SK-N-SH (cell line): ENCODE measurements around the gene SLC24A4. TPM values are rescaled to one million over a fixed set of nuclear protein-coding genes. Genes with fewer than 3 reads are reported as not detected.

Experiments
- CTCF ChIA-PET: fragments of 300-600, 350-600 bp; formaldehyde crosslinking; extraction: SDS; loops from one replicate; lab custom pipeline; 2021; lab: Yijun Ruan, JAX
- POLR2A ChIA-PET: fragments of 350-600 bp; sonication (Branson Sonifier 250); formaldehyde crosslinking; extraction: SDS; loops from one replicate; lab custom pipeline; 2020; ENCODE audit warnings: antibody characterized with exemption, inconsistent platforms; lab: Yijun Ruan, JAX
- DNase-seq: peaks from one replicate; pipeline ENCODE4 v3.0.0; 2012
- H2AFZ ChIP-seq: fragments of 200-600 bp; sonication (generic); 2 replicates; pipeline ENCODE4 v1.8.1; 2016; ENCODE audit warnings: antibody characterized with exemption, mild to moderate bottlenecking, low read depth
- H3F3A ChIP-seq: fragments of 200-600 bp; sonication (generic); replicated peaks from 2 replicates; pipeline ENCODE3; 2016; ENCODE audit warnings: antibody characterized with exemption, mild to moderate bottlenecking; ENCODE audit not compliant: insufficient read depth
- H3K27ac ChIP-seq, 2 experiments: fragments of 200-500 bp in 1 of 2; fragments of 200-600 bp in 1 of 2; sonication (Bioruptor generic) in 1 of 2; sonication (generic), shearing (Covaris generic) in 1 of 2; 2 replicates each; pipeline versions ENCODE4 v1.5.1 to v1.6.1; 2014 to 2016; ENCODE audit warnings: low read depth in 2 of 2, inconsistent platforms in 1 of 2, low read length in 1 of 2, mild to moderate bottlenecking in 1 of 2, mixed read lengths in 1 of 2
- H3K27me3 ChIP-seq: fragments of 200-600 bp; sonication (generic), shearing (Covaris generic); 2 replicates; pipeline ENCODE4 v1.6.1; 2016; ENCODE audit warnings: mixed run types; ENCODE audit not compliant: insufficient read depth
- H3K36me3 ChIP-seq, 2 experiments: fragments of 200-500 bp in 1 of 2; fragments of 200-600 bp in 1 of 2; sonication (Bioruptor generic) in 1 of 2; sonication (generic) in 1 of 2; replicated peaks in 1 of 2; 2 replicates each; pipeline versions ENCODE3 to v1.5.1; 2014 to 2016; ENCODE audit warnings: low read length in 1 of 2, mild to moderate bottlenecking in 1 of 2; ENCODE audit not compliant: insufficient read depth in 2 of 2, control insufficient read depth in 1 of 2
- H3K4me1 ChIP-seq, 2 experiments: fragments of 200-500 bp in 1 of 2; fragments of 200-600 bp in 1 of 2; sonication (Bioruptor generic) in 1 of 2; sonication (generic), shearing (Covaris generic) in 1 of 2; 2 replicates each; pipeline versions ENCODE4 v1.5.1 to v1.6.1; 2014 to 2016; ENCODE audit warnings: low read depth in 1 of 2, low read length in 1 of 2, mixed run types in 1 of 2; ENCODE audit not compliant: insufficient read depth in 2 of 2, control insufficient read depth in 1 of 2
- H3K4me2 ChIP-seq: fragments of 200-600 bp; sonication (generic), shearing (Covaris generic); 2 replicates; pipeline ENCODE4 v1.6.1; 2017; ENCODE audit warnings: mixed run types
- H3K4me3 ChIP-seq, 2 experiments: fragments of 200-500 bp in 1 of 2; fragments of 200-600 bp in 1 of 2; sonication (Bioruptor generic) in 1 of 2; sonication (generic), shearing (Covaris generic) in 1 of 2; 2 replicates each; pipeline versions ENCODE4 v1.5.1 to v1.8.1; 2014 to 2016; ENCODE audit warnings: low read depth in 2 of 2, inconsistent platforms in 1 of 2, low read length in 1 of 2, mild to moderate bottlenecking in 1 of 2, mixed read lengths in 1 of 2, moderate library complexity in 1 of 2
- H3K79me2 ChIP-seq: fragments of 200-600 bp; sonication (generic); 2 replicates; pipeline ENCODE4 v1.8.1; 2017; ENCODE audit warnings: mild to moderate bottlenecking; ENCODE audit not compliant: insufficient read depth
- H3K9ac ChIP-seq: fragments of 200-600 bp; sonication (generic); 2 replicates; pipeline ENCODE4 v1.6.1; 2017; ENCODE audit warnings: mixed run types
- H3K9me2 ChIP-seq: fragments of 200-600 bp; sonication (generic); 2 replicates; pipeline ENCODE4 v1.6.1; 2017; ENCODE audit warnings: mixed run types
- H3K9me3 ChIP-seq: fragments of 200-600 bp; sonication (generic); 2 replicates; pipeline ENCODE4 v1.6.1; 2017; ENCODE audit warnings: mixed run types, mild to moderate bottlenecking, moderate library complexity
- H4K20me1 ChIP-seq: fragments of 200-600 bp; sonication (generic); 2 replicates; pipeline ENCODE4 v1.6.1; 2017; ENCODE audit warnings: mild to moderate bottlenecking, mixed run types; ENCODE audit not compliant: insufficient read depth
- CHD2 ChIP-seq: fragments of 150-350 bp; IDR thresholded peaks from 2 replicates; pipeline ENCODE4 v1.6.1; 2018; ENCODE audit warnings: low read length; ENCODE audit not compliant: partially characterized antibody
- ELF1 ChIP-seq: IDR thresholded peaks from 2 replicates; pipeline ENCODE4 v1.4.0; 2012
- FOSL2 ChIP-seq: IDR thresholded peaks from 2 replicates; pipeline ENCODE4 v1.4.0; 2012; ENCODE audit warnings: low read depth, mild to moderate bottlenecking, moderate library complexity, borderline replicate concordance
- FOXJ3 ChIP-seq: sonication (generic); formaldehyde crosslinking; IDR thresholded peaks from 2 replicates; pipeline ENCODE4 v1.5.1; 2020; ENCODE audit warnings: mild to moderate bottlenecking, missing genetic modification reagents
- GABPA ChIP-seq: IDR thresholded peaks from 2 replicates; pipeline ENCODE4 v1.4.0; 2012; ENCODE audit warnings: low read depth, mild to moderate bottlenecking
- GATA2 ChIP-seq: sonication (generic); formaldehyde crosslinking; IDR thresholded peaks from 2 replicates; pipeline ENCODE4 v1.5.0; 2020; ENCODE audit warnings: mild to moderate bottlenecking, missing genetic modification reagents
- MEF2A ChIP-seq: IDR thresholded peaks from 2 replicates; pipeline ENCODE4 v1.4.0; 2012; ENCODE audit warnings: low read depth, borderline replicate concordance
- NFIC ChIP-seq: IDR thresholded peaks from 2 replicates; pipeline ENCODE4 v1.4.0; 2012; ENCODE audit warnings: borderline replicate concordance
- POLR2AphosphoS5 ChIP-seq: IDR thresholded peaks from 2 replicates; pipeline ENCODE4 v1.6.1; 2012; ENCODE audit warnings: low read depth, low read length
- RAD21 ChIP-seq: IDR thresholded peaks from 2 replicates; pipeline ENCODE4 v1.6.1; 2012; ENCODE audit warnings: mild to moderate bottlenecking, low read length
- RCOR1 ChIP-seq: fragments of 150-350 bp; IDR thresholded peaks from 2 replicates; pipeline ENCODE4 v1.6.1; 2017; ENCODE audit warnings: antibody characterized with exemption, low read length
- RXRA ChIP-seq: IDR thresholded peaks from 2 replicates; pipeline ENCODE4 v1.4.0; 2012; ENCODE audit warnings: low read depth, mild to moderate bottlenecking, borderline replicate concordance
- TEAD4 ChIP-seq: IDR thresholded peaks from 2 replicates; pipeline ENCODE4 v1.4.0; 2012; ENCODE audit warnings: mild to moderate bottlenecking, borderline replicate concordance; ENCODE audit not compliant: insufficient read depth
- YY1 ChIP-seq: IDR thresholded peaks from 2 replicates; pipeline ENCODE4 v1.4.0; 2012; ENCODE audit warnings: low read depth, mild to moderate bottlenecking
- WGBS: methylation state at CpG from one replicate; pipeline ENCODE4 v1.1.6; 2017; ENCODE audit warnings: low lambda C conversion rate; 5-methylcytosine and 5-hydroxymethylcytosine counted together
- polyA plus RNA-seq, 3 experiments: library from polyadenylated mRNA; depleted of rRNA; stranded (reverse); fragments of >200 nt; gene quantifications; 2 replicates each; pipeline ENCODE4 v1.2.3, GENCODE V29; 2012
- TF ChIP-seq, protein P1 (sequence below): IDR thresholded peaks from 2 replicates; pipeline ENCODE4 v1.4.0; 2012; ENCODE audit warnings: low read depth
- TF ChIP-seq, protein P2 (sequence below): fragments of 150-350 bp; IDR thresholded peaks from 2 replicates; pipeline ENCODE4 v1.6.1; 2016; ENCODE audit warnings: mild to moderate bottlenecking, low read depth, low read length
- TF ChIP-seq, protein P3 (sequence below): fragments of 200-600 bp; sonication (generic); IDR thresholded peaks from 2 replicates; pipeline ENCODE4 v1.6.1; 2017; ENCODE audit warnings: antibody characterized with exemption, mild to moderate bottlenecking, moderate library complexity
- TF ChIP-seq, protein P4 (sequence below): IDR thresholded peaks from 2 replicates; pipeline ENCODE4 v1.4.0; 2012; ENCODE audit warnings: low read depth, borderline replicate concordance
- TF ChIP-seq, protein P5 (sequence below): IDR thresholded peaks from 2 replicates; pipeline ENCODE4; 2012
- TF ChIP-seq, protein P6 (sequence below): IDR thresholded peaks from 2 replicates; pipeline ENCODE4 v1.6.1; 2012; ENCODE audit warnings: mild to moderate bottlenecking, low read depth, low read length, moderate library complexity

The SLC24A4 gene
- polyA plus RNA-seq, 1 of the 3 experiments (the other 2 are of a cell fraction): 0.07 TPM

DNA sequence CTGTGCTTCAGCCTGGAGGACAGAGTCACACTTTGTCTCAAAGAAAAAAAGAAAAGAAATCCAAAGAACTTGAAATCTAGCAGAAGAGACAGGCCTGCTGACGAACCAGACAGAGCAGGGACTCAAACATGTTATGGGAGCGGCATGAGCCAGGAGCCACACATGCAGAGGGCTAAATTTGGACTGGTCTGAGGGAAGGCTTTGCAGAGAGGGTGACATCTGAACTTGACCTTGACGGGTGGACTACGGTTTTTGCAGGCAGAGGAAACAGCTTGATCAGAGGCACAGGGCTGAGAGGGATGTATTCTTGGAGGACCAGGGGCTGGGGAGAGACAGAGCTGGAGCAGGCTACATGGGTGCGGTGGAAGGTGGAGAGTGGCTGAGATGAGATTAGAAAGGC is 20.5 kb upstream of the SLC24A4 start:
- WGBS: 21% methylated on average over 5 of the region's 5 CpGs
- Histone ChIP-seq H4K20me1 (no peaks in the 10 kb centered on the region), H3K4me2 (no peak overlapping the region), H3K27ac (no peak overlapping the region), H3K4me1 (no peaks in the 10 kb centered on the region), H2AFZ (no peak overlapping the region), H3K9ac (no peak overlapping the region), H3K4me3 (no peak overlapping the region), H3K36me3 (no peaks in the 10 kb centered on the region), H3K79me2 (no peaks in the 10 kb centered on the region), H3F3A (no peaks in the 10 kb centered on the region), H3K9me2 (no peaks in the 10 kb centered on the region), H3K27me3 (peaks cover 69% of the 10 kb centered on the region), H3K9me3 (no peaks in the 10 kb centered on the region)
- CTCF ChIA-PET: interaction anchor here (0.6 kb wide), 1 partner anchor 37 kb away, joined by 3 read pairs; no protein-coding TSS in a partner anchor
- DNase-seq: no peak
- POLR2A ChIA-PET: no interaction called here
- no peak for TF ChIP-seq GATA2 (CRISPR knock-in tag)
- TF ChIP-seq YY1: no peak
- no peak for TF ChIP-seq MEF2A
- TF ChIP-seq GABPA: no peak
- no peak for TF ChIP-seq FOSL2
- TF ChIP-seq RAD21: no peak
- TF ChIP-seq, protein P1, sequence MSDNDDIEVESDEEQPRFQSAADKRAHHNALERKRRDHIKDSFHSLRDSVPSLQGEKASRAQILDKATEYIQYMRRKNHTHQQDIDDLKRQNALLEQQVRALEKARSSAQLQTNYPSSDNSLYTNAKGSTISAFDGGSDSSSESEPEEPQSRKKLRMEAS: no peak
- TF ChIP-seq, protein P2, sequence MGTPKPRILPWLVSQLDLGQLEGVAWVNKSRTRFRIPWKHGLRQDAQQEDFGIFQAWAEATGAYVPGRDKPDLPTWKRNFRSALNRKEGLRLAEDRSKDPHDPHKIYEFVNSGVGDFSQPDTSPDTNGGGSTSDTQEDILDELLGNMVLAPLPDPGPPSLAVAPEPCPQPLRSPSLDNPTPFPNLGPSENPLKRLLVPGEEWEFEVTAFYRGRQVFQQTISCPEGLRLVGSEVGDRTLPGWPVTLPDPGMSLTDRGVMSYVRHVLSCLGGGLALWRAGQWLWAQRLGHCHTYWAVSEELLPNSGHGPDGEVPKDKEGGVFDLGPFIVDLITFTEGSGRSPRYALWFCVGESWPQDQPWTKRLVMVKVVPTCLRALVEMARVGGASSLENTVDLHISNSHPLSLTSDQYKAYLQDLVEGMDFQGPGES: no peak
- TF ChIP-seq, protein P3, sequence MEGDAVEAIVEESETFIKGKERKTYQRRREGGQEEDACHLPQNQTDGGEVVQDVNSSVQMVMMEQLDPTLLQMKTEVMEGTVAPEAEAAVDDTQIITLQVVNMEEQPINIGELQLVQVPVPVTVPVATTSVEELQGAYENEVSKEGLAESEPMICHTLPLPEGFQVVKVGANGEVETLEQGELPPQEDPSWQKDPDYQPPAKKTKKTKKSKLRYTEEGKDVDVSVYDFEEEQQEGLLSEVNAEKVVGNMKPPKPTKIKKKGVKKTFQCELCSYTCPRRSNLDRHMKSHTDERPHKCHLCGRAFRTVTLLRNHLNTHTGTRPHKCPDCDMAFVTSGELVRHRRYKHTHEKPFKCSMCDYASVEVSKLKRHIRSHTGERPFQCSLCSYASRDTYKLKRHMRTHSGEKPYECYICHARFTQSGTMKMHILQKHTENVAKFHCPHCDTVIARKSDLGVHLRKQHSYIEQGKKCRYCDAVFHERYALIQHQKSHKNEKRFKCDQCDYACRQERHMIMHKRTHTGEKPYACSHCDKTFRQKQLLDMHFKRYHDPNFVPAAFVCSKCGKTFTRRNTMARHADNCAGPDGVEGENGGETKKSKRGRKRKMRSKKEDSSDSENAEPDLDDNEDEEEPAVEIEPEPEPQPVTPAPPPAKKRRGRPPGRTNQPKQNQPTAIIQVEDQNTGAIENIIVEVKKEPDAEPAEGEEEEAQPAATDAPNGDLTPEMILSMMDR: no peak
- no peak for TF ChIP-seq FOXJ3 (CRISPR knock-in tag)

DNA sequence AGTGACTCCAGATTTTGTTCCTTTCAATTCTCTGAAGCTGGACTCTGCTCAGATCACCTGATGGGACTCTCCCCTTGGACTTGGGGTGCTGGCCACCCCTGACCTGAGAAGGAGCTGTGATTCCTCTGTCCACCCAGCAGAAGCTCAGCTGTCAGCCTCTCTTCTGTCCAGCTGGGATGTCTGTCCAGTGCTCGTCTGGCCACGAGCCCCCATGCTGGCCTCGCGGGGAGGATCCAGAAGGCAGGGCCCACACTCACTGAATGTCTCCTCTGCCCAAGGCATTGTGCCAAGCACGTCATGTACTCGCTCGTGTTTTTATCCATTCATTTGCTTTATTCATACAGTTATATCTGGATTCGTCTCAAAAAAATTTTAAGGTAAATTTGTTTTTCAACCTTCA is 14.2 kb upstream of the SLC24A4 start:
- 3% methylated on average over 8 of the region's 8 CpGs for WGBS
- Histone ChIP-seq H2AFZ (no peak overlapping the region), H3K4me3 (no peak overlapping the region), H3K36me3 (no peaks in the 10 kb centered on the region), H3F3A (no peaks in the 10 kb centered on the region), H3K4me1 (no peaks in the 10 kb centered on the region), H3K27me3 (peaks cover 55% of the 10 kb centered on the region), H3K9me2 (no peaks in the 10 kb centered on the region), H3K9me3 (no peaks in the 10 kb centered on the region), H3K9ac (no peak overlapping the region), H4K20me1 (no peaks in the 10 kb centered on the region), H3K79me2 (no peaks in the 10 kb centered on the region), H3K4me2 (no peak overlapping the region), H3K27ac (no peak overlapping the region)
- CTCF ChIA-PET: no interaction called here
- no peak for DNase-seq
- POLR2A ChIA-PET: no interaction called here
- TF ChIP-seq ELF1 (no peak), CHD2 (no peak), RXRA (no peak), RCOR1 (no peak), GABPA (no peak), RAD21 (no peak), POLR2AphosphoS5 (no peak), GATA2 (CRISPR knock-in tag) (no peak), NFIC (no peak), TEAD4 (no peak)
- TF ChIP-seq, protein P4, sequence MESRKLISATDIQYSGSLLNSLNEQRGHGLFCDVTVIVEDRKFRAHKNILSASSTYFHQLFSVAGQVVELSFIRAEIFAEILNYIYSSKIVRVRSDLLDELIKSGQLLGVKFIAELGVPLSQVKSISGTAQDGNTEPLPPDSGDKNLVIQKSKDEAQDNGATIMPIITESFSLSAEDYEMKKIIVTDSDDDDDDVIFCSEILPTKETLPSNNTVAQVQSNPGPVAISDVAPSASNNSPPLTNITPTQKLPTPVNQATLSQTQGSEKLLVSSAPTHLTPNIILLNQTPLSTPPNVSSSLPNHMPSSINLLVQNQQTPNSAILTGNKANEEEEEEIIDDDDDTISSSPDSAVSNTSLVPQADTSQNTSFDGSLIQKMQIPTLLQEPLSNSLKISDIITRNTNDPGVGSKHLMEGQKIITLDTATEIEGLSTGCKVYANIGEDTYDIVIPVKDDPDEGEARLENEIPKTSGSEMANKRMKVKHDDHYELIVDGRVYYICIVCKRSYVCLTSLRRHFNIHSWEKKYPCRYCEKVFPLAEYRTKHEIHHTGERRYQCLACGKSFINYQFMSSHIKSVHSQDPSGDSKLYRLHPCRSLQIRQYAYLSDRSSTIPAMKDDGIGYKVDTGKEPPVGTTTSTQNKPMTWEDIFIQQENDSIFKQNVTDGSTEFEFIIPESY: no peak
- TF ChIP-seq, protein P5, sequence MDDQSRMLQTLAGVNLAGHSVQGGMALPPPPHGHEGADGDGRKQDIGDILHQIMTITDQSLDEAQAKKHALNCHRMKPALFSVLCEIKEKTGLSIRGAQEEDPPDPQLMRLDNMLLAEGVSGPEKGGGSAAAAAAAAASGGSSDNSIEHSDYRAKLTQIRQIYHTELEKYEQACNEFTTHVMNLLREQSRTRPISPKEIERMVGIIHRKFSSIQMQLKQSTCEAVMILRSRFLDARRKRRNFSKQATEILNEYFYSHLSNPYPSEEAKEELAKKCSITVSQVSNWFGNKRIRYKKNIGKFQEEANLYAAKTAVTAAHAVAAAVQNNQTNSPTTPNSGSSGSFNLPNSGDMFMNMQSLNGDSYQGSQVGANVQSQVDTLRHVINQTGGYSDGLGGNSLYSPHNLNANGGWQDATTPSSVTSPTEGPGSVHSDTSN: no peak
- TF ChIP-seq, protein P6, sequence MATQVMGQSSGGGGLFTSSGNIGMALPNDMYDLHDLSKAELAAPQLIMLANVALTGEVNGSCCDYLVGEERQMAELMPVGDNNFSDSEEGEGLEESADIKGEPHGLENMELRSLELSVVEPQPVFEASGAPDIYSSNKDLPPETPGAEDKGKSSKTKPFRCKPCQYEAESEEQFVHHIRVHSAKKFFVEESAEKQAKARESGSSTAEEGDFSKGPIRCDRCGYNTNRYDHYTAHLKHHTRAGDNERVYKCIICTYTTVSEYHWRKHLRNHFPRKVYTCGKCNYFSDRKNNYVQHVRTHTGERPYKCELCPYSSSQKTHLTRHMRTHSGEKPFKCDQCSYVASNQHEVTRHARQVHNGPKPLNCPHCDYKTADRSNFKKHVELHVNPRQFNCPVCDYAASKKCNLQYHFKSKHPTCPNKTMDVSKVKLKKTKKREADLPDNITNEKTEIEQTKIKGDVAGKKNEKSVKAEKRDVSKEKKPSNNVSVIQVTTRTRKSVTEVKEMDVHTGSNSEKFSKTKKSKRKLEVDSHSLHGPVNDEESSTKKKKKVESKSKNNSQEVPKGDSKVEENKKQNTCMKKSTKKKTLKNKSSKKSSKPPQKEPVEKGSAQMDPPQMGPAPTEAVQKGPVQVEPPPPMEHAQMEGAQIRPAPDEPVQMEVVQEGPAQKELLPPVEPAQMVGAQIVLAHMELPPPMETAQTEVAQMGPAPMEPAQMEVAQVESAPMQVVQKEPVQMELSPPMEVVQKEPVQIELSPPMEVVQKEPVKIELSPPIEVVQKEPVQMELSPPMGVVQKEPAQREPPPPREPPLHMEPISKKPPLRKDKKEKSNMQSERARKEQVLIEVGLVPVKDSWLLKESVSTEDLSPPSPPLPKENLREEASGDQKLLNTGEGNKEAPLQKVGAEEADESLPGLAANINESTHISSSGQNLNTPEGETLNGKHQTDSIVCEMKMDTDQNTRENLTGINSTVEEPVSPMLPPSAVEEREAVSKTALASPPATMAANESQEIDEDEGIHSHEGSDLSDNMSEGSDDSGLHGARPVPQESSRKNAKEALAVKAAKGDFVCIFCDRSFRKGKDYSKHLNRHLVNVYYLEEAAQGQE: no peak
